Cortex of kidney (tissue), 1 donor: ENCODE results near the gene POLK.
"Not testable (repeated sequence)": the region's sequence is repeated elsewhere in the genome, so short reads cannot be mapped to it uniquely, and the experiment has no call there.

Experiments used
- DNase-seq: peaks from one replicate; lab custom pipeline; 2025; lab: John Stamatoyannopoulos, UW

The POLK gene

DNA sequence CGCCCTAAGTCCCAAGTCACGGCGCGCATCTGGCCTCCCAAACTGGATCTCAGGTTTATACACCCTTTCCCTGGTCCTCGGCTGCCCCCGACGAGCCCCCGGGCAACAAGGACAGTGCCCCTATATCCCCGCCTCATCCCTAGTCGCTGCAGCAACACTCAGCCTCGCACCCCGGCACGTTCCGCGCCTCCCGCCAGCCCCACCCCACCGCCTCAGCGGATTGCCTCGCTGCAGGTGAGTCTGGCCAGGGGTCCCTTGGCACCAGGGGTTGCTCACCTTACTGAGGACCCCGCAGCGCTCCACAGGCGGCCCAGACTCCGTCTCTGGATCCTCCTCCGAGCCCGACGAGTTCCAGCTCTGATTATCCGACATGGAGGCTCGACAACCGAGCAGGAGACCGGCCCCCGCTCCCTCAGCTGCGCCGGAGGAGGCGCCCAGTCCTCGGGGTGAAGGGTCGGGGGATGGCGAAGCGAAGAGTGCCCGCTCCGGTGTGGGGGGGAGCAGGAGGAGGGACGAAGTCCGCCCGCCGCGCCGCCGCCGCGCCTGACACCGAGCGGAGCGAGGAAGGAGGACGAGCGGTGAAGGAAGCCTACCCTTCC is 756 bp upstream of the POLK start:
- no peak for DNase-seq

DNA sequence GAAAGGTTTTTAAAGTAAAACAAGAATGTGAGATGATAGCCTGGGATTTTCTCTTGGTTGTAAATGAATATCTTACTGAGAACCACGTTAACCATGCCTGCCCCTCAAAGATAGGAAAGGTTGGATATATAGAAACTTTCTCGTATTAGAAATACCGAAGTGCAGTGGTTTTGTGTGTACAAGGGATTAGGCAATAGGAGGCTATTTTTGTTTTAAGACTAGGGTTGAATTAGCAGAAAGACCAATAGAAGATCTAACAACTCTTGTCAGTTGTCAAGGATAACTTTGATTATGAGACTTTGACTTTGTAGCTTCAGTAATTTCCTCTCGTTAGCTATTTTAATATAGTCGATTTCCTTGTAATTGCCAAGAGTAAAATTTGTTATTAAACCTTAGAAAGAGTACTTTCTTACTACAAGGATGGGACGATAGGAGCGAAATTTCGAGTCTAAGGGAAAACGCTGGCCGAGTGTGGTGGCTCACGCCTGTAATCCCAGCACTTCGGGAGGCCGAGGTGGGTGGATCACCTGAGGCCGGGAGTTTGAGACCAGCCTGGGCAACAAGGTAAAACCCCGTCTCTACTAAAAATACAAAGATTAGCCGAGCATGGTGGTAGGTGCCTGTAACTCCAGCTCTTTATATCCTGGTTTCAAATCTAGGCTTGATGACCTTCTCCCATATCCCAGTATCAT is 838 bp downstream of the POLK start:
- DNase-seq: no peak

DNA sequence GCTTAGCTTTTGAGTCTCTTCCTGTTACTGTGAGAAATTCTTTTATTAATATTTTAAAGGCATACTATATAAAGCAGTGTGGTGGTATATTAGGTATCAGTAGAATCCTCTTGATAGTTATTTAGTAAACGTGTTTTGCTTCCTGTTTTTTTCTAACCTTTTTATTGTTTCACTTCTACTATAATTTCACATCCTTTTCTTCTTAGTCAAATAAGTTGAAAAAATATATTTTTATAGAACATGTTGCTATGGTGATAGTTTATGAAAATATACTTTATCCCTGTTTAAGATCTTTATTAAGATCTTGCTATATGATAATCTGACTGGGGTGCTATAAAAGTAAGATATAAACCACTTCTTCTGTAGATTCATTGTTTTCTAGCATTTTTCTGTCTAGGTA is 2.1 kb downstream of the POLK start:
- DNase-seq: no peak

DNA sequence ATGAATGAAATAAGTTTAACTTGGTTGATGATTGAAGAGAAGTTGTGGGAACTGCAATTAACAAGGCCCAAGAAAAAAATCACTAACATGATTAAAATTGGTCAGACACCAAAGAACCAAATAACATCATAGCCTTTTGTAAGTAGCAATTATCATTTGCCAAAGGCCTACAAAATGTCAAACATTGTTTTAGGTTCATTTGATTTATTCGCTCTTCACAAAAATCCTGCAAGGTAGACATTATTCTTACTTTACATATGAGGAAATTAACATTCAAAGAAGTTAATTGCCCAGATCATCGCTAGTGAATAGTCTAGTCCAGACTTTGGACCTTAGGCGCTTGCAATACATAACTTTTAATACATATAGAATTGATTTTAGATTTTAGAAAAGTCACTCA is 2.6 kb downstream of the POLK start:
- no peak for DNase-seq

DNA sequence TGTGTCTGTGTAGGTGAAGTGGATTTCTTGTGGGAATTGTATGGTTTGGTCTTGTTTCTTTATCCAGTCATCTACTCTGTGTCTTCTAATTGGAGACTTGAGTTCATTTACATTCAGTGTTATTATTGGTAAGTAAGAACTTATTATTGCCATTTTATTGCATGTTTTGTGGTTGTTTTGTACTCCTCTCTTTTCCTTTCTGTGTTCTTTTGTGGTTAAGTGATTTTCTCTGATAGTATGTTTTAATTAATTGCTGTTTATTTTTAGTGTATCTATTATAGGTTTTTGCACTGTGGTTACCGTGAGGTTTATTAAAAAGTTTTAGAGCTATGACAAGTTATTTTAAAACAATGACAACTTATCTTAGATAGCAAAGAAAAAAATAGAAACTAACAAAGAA is 8.1 kb downstream of the POLK start:
- no peak for DNase-seq

DNA sequence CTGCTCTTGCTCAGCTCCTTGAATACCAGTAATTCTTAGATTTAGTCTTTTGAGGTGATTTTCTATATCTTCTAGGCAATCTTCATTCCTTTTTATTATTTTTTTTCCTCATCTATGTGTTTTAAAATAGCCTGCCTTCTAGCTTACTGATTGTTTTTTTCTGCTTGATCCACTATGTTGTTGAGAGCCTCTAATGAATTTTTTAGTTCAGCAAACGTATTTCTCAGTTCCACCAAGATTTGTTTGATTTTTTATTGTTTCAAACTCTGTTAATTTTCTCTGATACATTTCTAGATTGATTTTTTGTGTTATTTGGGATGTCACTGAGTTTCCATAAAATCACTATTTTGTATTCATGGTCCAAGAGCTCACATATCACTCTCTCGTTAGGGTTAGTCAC is 9.5 kb downstream of the POLK start:
- no peak for DNase-seq

DNA sequence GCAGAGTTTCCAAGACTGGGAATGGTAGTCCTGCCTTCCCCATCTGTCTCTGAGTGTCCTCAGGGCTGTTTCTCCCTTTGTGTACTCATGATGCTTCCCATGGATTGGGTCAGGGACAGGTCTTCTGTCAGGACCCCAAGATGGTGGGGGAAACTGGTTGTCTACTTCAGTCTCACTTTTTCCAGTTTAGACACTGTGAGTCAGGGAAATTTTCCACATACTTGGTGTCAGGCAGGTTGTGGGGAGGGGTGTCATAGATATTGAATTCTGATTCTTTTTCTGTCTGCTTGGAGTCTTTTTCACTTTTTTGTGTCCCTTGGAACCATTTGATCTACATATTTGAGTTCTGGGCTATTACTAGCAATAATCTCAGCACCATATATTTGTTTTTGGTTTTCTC is 10.3 kb downstream of the POLK start:
- DNase-seq: no peak

DNA sequence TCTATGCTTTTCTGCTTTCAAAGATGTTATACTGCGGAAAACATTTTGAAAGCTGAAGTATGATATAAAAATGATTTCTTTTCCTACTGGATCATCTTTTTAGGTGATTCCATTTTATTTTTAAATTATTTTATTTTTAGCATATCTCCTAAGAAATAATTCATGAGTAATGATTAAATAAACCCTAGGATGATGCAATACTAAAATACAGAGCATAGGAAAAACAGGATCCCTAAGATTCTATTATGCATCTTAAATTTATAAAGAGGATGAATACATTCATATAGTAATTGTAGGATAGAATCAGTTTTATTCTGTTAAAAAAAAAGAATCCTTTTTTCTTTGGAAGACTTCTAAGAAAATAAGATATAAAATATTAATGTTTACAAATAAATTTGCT is 10.9 kb downstream of the POLK start:
- no peak for DNase-seq

DNA sequence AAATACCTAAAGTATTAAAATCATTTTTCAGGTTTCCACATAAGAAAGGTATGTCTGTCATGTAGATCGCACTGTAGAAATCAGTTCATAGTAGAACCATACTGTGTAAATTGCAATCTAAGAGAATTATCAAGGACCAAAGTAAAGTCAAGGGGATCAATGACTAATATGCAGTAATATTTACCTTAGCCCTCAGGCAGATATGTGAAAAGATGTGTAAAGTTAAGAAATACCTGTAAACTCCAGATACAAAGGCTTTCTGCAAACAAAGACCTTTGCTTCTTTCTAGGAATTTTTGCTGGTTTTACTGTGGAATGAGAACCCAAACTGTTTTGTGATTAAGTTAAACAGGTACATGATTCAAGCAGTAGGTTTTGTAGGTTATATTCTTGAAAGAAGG is 11.6 kb downstream of the POLK start:
- no peak for DNase-seq

DNA sequence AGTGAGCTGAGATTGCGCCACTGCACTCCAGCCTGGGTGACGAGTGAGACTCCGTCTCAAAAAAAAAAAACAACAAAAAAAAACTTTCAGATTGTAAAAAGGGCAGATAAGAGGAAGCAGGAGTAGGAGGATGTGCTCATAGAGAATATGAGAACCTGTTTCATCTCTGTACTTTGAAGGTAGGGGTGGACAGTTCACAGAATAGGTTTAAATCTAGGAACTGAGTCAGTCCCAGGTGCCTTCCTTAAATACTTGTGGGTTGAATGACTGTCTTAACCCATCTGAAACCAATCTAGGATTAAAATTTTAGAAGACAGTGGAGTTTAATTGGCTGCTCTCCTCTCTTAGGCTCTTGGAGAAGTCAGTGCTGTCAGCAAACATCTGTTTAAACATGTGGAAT is 12.4 kb downstream of the POLK start:
- DNase-seq: no peak

DNA sequence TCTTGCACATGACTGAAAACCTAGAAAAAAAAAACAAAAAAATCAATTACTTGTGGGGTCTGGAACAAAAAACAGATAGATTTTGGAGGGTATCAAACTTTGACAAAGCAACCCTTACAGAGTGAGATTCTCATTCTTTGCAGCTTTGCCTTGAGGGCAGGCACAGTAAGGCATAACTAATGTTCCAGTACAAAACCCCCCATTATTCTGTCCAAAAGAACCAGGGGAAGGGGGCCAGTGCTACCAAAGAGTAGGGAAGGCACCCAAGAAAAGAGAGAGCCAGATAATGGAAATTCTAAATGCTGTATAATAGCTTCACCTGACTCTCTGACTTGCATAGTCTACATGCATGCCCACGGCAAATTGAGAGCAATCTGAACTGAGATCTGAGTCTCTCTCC is 12.9 kb downstream of the POLK start:
- DNase-seq: no peak

DNA sequence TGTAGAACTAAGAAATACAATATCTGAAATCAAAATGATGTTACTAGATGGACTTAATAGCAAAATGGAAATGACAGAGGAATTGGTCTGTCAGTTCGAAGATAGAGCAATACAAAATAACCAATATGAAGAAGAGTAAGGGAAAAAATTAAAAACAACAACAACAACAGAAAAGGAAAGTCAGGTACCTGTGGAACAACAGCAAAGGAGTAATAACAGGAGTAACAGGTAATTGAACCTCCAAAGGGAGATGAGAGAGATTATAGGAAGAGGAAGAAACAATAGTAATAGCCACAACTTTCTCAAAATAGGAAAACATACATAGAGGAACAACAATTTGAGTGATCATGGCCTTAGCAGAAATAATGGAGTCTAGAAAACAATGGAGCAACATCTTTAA is 13.7 kb downstream of the POLK start:
- DNase-seq: no peak

DNA sequence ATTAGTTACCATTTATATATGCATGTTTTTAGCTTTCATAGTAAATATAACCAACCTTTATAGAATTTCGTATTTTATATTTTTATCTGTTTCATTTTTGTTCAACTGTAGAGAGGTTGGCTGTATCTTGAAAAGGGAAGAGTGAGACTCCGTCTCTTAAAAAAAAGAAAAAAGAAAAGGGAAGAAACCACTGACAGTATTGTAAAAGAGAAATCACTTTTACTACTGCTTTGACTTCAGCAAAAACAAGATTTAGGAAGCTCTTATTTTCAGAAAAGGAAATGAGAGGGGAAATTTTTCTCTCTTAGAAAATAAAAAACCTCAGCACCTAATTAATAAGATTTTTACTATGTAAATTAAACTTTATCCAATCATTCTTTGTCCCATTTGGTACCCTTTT is 14.4 kb downstream of the POLK start:
- no peak for DNase-seq

DNA sequence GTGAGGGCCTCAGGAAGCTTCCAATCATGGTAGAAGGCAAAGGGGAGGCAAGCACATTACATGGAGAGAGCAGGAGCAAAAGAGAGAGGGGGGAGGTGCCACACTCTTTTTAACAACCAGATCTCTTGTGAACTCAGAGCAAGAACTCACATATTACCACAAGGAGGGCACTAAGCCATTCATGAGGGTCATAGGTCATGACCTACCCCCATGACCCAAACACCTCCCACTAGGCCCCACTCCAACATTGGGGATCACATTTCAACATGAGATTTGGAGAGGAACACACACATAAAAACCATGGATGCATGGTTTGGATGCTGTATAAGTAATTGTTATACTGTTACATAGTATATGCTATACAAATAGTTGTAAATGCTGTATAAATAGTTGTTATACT is 17.5 kb downstream of the POLK start:
- no peak for DNase-seq

DNA sequence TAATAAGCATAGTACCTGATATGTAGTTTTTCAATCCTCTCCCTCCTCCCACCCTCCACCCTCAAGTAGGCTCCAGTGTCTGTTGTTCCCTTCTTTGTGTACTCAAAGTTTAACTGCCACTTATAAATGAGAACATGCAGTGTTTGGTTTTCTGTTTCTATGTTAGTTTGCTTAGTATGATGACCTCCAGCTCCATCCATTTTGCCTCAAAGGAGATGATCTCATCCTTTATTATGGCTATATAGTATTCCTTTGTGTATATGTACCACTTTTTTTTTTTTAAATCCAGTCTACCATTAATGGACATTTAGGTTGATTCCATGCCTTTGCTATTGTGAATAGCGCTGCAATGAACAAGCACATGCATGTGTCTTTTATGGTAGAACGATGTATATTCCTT is 20.5 kb downstream of the POLK start:
- no peak for DNase-seq

DNA sequence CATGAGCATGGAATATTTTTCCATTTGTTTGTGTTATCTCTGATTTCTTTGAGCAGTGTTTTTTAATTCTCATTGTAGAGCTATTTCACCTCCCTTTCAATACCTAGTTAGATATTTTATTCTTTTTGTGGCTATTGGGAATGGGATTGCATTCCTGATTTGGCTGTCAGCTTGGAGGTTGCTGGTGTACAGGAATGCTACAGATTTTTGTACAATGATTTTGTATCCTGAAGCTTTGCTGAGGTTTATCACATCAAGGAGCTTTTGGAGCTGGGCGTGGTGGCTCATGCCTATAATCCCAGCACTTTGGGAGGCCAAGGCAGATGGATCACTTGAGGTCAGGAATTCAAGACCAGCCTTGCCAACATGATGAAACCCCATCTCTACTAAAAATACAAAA is 22.0 kb downstream of the POLK start:
- not testable (repeated sequence) for DNase-seq

DNA sequence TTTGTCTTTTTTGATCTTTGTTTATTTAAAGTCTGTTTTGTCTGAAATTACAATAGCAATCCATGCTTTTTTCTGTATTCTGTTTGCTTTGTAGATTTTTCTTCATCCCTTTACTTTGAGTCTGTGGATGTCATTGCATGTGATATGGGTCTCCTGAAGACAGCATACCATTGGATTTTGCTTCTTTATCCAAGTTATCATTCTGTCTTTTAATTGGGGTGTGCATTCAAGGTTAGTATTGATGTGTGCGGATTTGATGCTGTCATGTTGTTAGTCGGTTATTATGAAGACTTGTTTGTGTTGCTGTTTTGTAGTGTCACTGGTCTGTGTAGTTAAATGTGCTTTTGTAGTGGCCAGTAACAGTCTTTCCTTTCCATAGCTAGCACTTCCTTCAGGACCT is 23.0 kb downstream of the POLK start:
- DNase-seq: no peak

DNA sequence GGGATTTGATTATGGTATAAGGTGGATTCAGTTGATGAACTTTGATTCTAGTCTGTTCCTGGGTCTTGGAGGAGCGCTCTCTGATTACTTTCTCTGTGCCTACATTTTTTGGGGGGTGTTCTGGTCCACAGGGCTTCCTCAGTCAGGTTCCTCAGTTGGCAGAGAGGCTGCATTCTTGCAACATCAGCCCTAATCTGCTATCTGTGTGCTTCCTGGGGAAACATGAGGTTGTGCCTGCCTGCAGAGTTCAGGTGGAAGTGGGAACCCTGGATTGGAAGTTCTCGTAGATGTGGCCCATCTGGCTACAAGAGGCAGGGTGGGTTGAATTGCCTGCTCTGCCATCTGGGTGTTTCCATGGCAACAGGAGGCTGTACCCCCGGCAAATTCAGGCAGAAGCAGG is 24.5 kb downstream of the POLK start:
- DNase-seq: no peak

DNA sequence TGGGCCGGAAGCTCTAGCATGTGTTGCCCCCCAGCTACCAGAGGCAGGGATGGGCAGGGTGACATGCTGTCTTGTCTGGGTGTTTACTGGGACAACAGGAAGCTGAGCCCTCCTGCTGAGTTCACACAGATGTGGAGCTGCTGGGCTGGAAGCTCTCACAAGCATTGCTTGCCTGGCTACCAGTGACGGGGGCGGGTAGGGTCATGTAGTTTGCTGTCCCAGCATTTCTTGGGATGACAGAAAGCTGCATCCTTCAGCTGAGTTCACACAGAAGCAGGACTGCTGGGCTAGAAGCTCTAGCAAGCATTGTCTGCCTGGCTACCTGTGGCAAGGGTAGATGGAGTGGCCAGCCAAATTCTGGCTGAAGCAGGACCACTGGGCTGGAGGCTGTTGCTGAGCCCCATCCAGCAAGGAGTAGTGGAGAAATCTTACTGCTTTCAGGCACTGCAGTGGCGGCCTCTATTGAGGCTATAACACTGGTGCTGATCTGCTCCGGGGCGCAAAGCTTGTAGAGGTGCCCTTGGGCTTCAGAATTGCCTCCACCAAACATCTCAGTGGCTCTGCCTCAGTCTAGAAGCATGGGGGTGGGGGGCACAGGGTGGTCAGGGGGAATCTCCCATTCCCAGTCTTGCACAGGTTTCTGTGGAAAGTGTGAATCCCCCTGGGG is 25.1 kb downstream of the POLK start:
- DNase-seq: no peak

DNA sequence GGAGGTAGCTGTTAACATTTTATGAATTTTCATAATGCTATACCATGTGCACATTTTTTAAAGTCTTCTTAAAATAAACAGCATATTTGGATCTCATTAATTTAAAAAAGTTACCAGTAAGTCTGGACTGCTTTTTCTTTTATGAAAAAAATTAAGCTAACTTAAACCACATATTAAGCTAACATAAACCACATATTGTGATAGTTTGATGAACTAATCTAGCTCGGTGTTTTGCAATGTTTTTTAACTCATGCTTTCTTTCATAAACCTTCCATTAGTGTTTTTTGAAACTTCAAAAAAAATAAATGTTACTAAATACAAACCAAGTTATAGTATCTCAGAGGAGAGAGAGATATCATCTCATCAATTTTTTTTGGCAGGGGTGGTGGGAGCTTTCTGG is 26.5 kb downstream of the POLK start:
- no peak for DNase-seq

DNA sequence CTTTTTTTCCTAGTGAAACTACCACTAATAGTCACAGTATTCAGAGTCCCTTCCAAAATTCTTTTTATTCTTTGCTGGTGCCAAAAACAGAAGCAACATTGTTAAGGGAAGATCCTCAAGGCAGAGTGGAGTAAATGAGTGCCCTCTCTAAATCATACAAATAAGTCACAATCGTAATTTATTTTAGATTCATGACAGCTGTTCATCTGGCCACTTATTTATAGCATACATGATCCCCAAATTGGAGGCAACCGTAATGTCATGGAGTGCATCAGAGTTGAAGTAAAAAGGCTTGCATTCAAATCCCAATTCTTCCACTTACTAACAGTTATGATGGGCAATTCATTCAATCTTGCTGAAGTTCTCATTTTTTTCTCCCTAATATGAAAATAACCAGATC is 33.4 kb downstream of the POLK start:
- DNase-seq: no peak

DNA sequence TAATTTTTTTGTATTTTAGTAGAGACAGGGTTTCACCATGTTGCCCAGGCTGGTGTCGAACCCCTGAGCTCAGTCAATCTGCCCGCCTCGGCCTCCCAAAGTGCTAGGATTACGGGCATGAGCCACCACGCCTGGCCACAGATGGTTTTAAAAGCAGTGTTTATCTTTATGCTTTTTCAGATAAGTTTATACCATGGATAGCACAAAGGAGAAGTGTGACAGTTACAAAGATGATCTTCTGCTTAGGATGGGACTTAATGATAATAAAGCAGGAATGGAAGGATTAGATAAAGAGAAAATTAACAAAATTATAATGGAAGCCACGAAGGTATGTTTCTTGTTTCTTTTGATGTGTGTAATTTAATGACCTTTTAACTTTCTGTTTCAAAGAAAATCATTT is 35.1 kb downstream of the POLK start:
- DNase-seq: no peak

DNA sequence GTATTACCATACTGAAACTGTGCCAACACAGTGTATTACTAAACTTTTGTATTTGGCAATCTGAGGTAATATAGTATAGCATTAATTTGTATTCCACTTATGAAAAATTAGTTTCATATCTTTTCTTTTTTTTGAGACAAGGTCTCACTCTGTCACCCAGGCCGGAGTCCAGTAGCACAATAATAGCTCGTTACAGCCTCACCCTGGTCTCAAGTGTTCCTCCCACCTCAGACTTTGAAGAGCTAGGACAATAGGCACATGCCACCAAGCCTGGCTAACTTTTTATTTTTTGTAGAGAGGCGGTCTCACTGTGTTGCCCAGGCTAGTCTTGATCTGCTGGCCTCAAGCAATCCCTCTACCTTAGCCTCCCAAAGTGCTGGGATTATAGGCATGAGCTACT is 36.1 kb downstream of the POLK start:
- no peak for DNase-seq

DNA sequence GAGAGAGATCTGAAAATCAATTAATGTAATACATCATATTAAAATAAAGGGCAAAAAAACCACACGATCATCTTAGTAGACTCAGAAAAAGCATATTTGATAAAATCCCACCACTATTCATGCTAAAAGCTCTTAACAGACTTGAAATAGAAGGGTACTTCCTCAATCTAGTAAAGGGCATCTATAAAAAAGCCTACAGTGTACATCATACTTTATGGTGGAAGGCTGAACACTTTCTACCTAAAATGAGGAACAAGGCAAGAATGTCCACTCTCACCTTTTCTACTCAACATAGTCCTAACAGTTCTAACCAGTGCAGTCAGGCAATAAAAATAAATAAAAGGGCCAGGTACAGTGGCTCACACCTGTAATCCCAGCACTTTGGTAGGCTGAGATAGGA is 38.9 kb downstream of the POLK start:
- no peak for DNase-seq
